GM12873 (cell line): ENCODE measurements around the gene IGSF9.

Source experiments
- CTCF ChIP-seq: IDR thresholded peaks from 2 replicates; pipeline ENCODE4 v1.5.1; 2012; ENCODE audit warnings: low read depth, mild to moderate bottlenecking, moderate library complexity, low read length, control low read depth; ENCODE audit not compliant: insufficient read depth; ENCODE audit errors: missing control alignments

The IGSF9 gene

GRCh38 chr1:159931101-159931794 is 14.2 kb downstream of the IGSF9 start:
- no peak for TF ChIP-seq CTCF

- TF ChIP-seq CTCF, result no peak
Measured at GRCh38 chr1:159930634-159931033, 14.8 kb downstream of the IGSF9 start.

- TF ChIP-seq CTCF, result no peak
Measured at GRCh38 chr1:159930216-159930615, 15.2 kb downstream of the IGSF9 start.

GRCh38 chr1:159929155-159930051 is 16.0 kb downstream of the IGSF9 start:
- TF ChIP-seq CTCF, result no peak

GRCh38 chr1:159928491-159929050 is 16.8 kb downstream of the IGSF9 start:
- TF ChIP-seq CTCF, result no peak

GRCh38 chr1:159927849-159928431 is 17.5 kb downstream of the IGSF9 start:
- peak; percentile 2 for TF ChIP-seq CTCF
